Naive thymus-derived CD4-positive, alpha-beta T cell (primary cell): Measurements from ENCODE around the gene HOXD1. TPM values are rescaled to one million over a fixed set of nuclear protein-coding genes. Genes with fewer than 3 reads are reported as not detected.
A peak's percentile ranks its signal among the peaks of the same experiment; 100 is the strongest.

Experiments used
- ATAC-seq: fragments of 150-1000 bp; cut with Tn5 transposase; 2 replicates; pipeline ENCODE4 v1.10.0; 2021; ENCODE audit warnings: mild to moderate bottlenecking, moderate library complexity
- CTCF ChIA-PET: fragments of 350-600 bp; sonication (Branson Sonifier 250); formaldehyde crosslinking; loops from one replicate; lab custom pipeline; 2021; ENCODE audit warnings: antibody characterized with exemption; lab: Charles Lee
- POLR2A ChIA-PET: fragments of 350-600 bp; sonication (Branson Sonifier 250); formaldehyde crosslinking; loops from one replicate; lab custom pipeline; 2021; ENCODE audit warnings: antibody characterized with exemption, inconsistent platforms; lab: Charles Lee
- DNase-seq, 9 donors: peaks; one replicate each; pipeline versions ENCODE4 v3.0.0 to v3.0.0-alpha.2; 2020 to 2022; ENCODE audit warnings: mixed read lengths in 1 of 9
- H3K27ac ChIP-seq: one replicate; pipeline ENCODE4 v1.7.0; 2013; ENCODE audit warnings: mild to moderate bottlenecking, low read depth, low read length, moderate library complexity
- H3K27me3 ChIP-seq, 2 donors: one replicate each; pipeline ENCODE4 v1.7.0; 2013; ENCODE audit warnings: low read length in 2 of 2, mild to moderate bottlenecking in 2 of 2, moderate library complexity in 2 of 2; ENCODE audit not compliant: control insufficient read depth in 2 of 2, insufficient read depth in 2 of 2
- H3K36me3 ChIP-seq, 3 experiments: 1 replicate in 2 of 3; 2 replicates in 1 of 3; pipeline ENCODE4 v1.7.0; 2013; ENCODE audit warnings: low read length in 3 of 3, mild to moderate bottlenecking in 3 of 3, moderate library complexity in 1 of 3; ENCODE audit not compliant: insufficient read depth in 3 of 3, control insufficient read depth in 2 of 3
- H3K4me1 ChIP-seq, 2 donors: one replicate each; pipeline ENCODE4 v1.7.0; 2013; ENCODE audit warnings: low read length in 2 of 2, mild to moderate bottlenecking in 2 of 2, moderate library complexity in 1 of 2; ENCODE audit not compliant: control insufficient read depth in 2 of 2, insufficient read depth in 2 of 2
- H3K4me3 ChIP-seq: 2 replicates; pipeline ENCODE4 v1.7.0; 2013; ENCODE audit warnings: mild to moderate bottlenecking, low read length
- H3K9me3 ChIP-seq, 3 experiments: 1 replicate in 2 of 3; 2 replicates in 1 of 3; pipeline ENCODE4 v1.7.0; 2013; ENCODE audit warnings: low read length in 3 of 3; ENCODE audit not compliant: control insufficient read depth in 2 of 3
- H3K27ac Mint-ChIP-seq, 9 donors: one replicate each; pipeline ENCODE4 v1.8.0; 2020 to 2022; ENCODE audit warnings: mixed read lengths in 9 of 9, mild to moderate bottlenecking in 8 of 9, moderate library complexity in 5 of 9, inconsistent platforms in 2 of 9
- H3K27me3 Mint-ChIP-seq, 5 donors: one replicate each; pipeline ENCODE4 v1.8.0; 2021 to 2022; ENCODE audit warnings: mixed read lengths in 5 of 5, mild to moderate bottlenecking in 1 of 5
- H3K36me3 Mint-ChIP-seq, 5 donors: one replicate each; pipeline ENCODE4 v1.8.0; 2020 to 2022; ENCODE audit warnings: mixed read lengths in 5 of 5, mild to moderate bottlenecking in 3 of 5, inconsistent platforms in 1 of 5
- H3K4me1 Mint-ChIP-seq, 7 donors: one replicate each; pipeline ENCODE4 v1.8.0; 2020 to 2022; ENCODE audit warnings: mixed read lengths in 7 of 7, mild to moderate bottlenecking in 3 of 7, inconsistent platforms in 1 of 7
- H3K4me3 Mint-ChIP-seq, 10 donors: one replicate each; pipeline ENCODE4 v1.8.0; 2020 to 2022; ENCODE audit warnings: mild to moderate bottlenecking in 10 of 10, mixed read lengths in 10 of 10, moderate library complexity in 6 of 10, inconsistent platforms in 2 of 10
- H3K9me3 Mint-ChIP-seq, 11 donors: one replicate each; pipeline ENCODE4 v1.8.0; 2020 to 2022; ENCODE audit warnings: mixed read lengths in 11 of 11, mild to moderate bottlenecking in 4 of 11, inconsistent platforms in 1 of 11, moderate library complexity in 1 of 11
- intact Hi-C, 2 donors: fragments of 100-400 bp; cut with micrococcal nuclease; formaldehyde crosslinking; loops; one replicate each; pipeline ENCODE4 v1.15.1; 2023
- polyA plus RNA-seq, 2 donors: library from polyadenylated mRNA; unstranded; fragments of 300-500 nt; fragmentation: Illumina TruSeq; gene quantifications; one replicate each; pipeline ENCODE4 v1.2.3, GENCODE V29; 2021
- total RNA-seq, 6 experiments: library from RNA in 5 of 6; stranded (reverse) in 5 of 6; gene quantifications; 1 replicate in 5 of 6; 2 replicates in 1 of 6; pipeline ENCODE4 v1.2.3 and lab custom pipeline; 2021 to 2026

HOXD1 gene
- total and polyA plus RNA-seq, 7 experiments from 2014 or later, result not detected

DNA sequence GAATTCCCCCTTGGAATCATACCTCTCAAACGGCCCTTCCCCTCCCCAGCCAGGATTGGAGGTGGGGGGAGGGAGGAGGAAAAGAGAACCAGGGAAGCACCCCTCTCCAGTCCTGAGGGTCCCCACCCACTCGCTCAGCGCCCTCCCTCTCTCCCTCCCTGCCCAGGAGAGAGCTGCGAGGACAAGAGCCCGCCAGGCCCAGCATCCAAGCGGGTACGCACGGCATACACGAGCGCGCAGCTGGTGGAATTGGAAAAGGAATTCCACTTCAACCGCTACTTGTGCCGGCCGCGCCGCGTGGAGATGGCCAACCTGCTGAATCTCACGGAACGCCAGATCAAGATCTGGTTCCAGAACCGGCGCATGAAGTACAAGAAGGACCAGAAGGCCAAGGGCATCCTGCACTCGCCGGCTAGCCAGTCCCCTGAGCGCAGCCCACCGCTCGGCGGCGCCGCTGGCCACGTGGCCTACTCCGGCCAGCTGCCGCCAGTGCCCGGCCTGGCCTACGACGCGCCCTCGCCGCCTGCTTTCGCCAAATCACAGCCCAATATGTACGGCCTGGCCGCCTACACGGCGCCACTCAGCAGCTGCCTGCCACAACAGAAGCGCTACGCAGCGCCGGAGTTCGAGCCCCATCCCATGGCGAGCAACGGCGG lies 17.0 kb upstream of the HOXD1 start:
- ChIA-PET CTCF (no interaction called here), POLR2A (no interaction called here)
- ATAC-seq, result no peak
- Mint-ChIP-seq H3K9me3 (peaks cover 0 to 28% (median 4%) of the 10 kb centered on the region in 11 donors), H3K27me3 (peaks cover 82 to 97% (median 87%) of the 10 kb centered on the region in 5 donors), H3K36me3 (peaks cover 0 to 1% (median 0%) of the 10 kb centered on the region in 5 donors), H3K27ac (no peak overlapping the region), H3K4me1 (peaks cover 0 to 32% (median 15%) of the 10 kb centered on the region in 7 donors), H3K4me3 (peak overlapping the region in 1 of 10 donors; percentile 41)
- Histone ChIP-seq H3K4me1 (no peaks in the 10 kb centered on the region), H3K27ac (no peak overlapping the region), H3K27me3 (peaks cover 17 to 53% of the 10 kb centered on the region in 2 donors), H3K4me3 (no peak overlapping the region), H3K36me3 (no peaks in the 10 kb centered on the region), H3K9me3 (no peaks in the 10 kb centered on the region)
- intact Hi-C loops, result loop anchor here in 1 of 2 donors (2.0 kb wide), 1 partner anchor 15 kb away; no protein-coding TSS in a partner anchor
- no peak for DNase-seq

DNA sequence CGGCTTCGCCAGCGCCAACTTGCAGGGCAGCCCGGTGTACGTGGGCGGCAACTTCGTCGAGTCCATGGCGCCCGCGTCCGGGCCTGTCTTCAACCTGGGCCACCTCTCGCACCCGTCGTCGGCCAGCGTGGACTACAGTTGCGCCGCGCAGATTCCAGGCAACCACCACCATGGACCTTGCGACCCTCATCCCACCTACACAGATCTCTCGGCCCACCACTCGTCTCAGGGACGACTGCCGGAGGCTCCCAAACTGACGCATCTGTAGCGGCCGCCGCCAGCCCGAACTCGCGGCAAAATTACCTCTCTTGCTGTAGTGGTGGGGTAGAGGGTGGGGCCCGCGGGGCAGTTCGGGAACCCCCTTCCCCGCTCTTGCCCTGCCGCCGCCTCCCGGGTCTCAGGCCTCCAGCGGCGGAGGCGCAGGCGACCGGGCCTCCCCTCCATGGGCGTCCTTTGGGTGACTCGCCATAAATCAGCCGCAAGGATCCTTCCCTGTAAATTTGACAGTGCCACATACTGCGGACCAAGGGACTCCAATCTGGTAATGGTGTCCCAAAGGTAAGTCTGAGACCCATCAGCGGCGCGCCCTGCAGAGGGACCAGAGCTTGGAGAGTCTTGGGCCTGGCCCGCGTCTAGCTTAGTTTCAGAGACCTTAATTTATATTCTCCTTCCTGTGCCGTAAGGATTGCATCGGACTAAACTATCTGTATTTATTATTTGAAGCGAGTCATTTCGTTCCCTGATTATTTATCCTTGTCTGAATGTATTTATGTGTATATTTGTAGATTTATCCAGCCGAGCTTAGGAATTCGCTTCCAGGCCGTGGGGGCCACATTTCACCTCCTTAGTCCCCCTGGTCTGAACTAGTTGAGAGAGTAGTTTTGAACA lies 16.2 kb upstream of the HOXD1 start:
- Mint-ChIP-seq H3K36me3 (peaks cover 0 to 4% (median 0%) of the 10 kb centered on the region in 5 donors), H3K4me3 (peak overlapping the region in 6 of 10 donors; percentile 18 to 69 (median 28)), H3K4me1 (peaks cover 0 to 34% (median 17%) of the 10 kb centered on the region in 7 donors), H3K27me3 (peaks cover 82 to 97% (median 87%) of the 10 kb centered on the region in 5 donors), H3K27ac (peak overlapping the region in 1 of 9 donors; percentile 46), H3K9me3 (peaks cover 0 to 23% (median 4%) of the 10 kb centered on the region in 11 donors)
- H3K27me3 ChIP-seq, result peaks cover 17 to 52% of the 10 kb centered on the region in 2 donors
- DNase-seq (no peak), ATAC-seq (no peak)
- no peak overlapping the region for H3K4me3 ChIP-seq
- H3K9me3 ChIP-seq, result no peaks in the 10 kb centered on the region
- H3K4me1 ChIP-seq, result no peaks in the 10 kb centered on the region
- intact Hi-C loops, result loop anchor here in 1 of 2 donors (2.0 kb wide), 1 partner anchor 15 kb away; no protein-coding TSS in a partner anchor
- POLR2A ChIA-PET, result no interaction called here
- CTCF ChIA-PET, result no interaction called here
- no peaks in the 10 kb centered on the region for H3K36me3 ChIP-seq
- H3K27ac ChIP-seq, result no peak overlapping the region

DNA sequence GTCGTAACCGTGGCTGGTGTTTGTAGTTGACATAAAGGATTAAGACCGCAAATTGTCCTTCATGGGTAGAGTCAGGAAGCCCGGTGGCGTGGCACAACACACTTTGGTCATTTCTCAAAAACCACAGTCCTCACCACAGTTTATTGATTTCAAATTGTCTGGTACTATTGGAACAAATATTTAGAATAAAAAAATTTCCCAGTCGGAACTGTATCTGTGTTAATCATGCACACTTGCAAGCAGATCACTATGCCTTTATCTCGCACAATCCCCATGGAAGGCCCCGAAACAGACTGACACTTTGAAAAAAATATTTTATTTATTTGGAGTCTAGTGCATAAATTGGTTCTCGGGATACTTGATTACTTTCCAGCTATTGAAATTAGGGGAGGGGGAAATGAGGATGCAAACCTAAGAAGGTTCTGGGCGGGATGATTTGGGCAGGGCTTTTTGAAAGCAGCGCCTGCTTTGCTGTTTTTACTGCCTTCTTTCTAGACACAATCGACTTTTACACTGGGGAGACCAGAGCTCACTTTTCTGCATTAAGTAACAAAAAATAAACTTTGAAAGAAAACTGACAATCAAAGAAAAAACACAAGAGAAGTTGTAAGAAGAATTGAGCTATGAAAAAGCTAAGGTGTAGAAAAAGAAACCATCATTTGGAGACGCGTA lies 15.4 kb upstream of the HOXD1 start:
- DNase-seq, result no peak
- peak overlapping the region in 4 of 10 donors; percentile 17 to 28 (median 21) for H3K4me3 Mint-ChIP-seq
- POLR2A ChIA-PET, result no interaction called here
- H3K27ac ChIP-seq, result no peak overlapping the region
- intact Hi-C loops, result loop anchor here in 1 of 2 donors (2.0 kb wide), 1 partner anchor 14 kb away; no protein-coding TSS in a partner anchor
- H3K36me3 ChIP-seq, result no peaks in the 10 kb centered on the region
- peaks cover 0 to 16% (median 4%) of the 10 kb centered on the region in 11 donors for H3K9me3 Mint-ChIP-seq
- peaks cover 0 to 39% (median 20%) of the 10 kb centered on the region in 7 donors for H3K4me1 Mint-ChIP-seq
- peaks cover 82 to 97% (median 84%) of the 10 kb centered on the region in 5 donors for H3K27me3 Mint-ChIP-seq
- H3K27ac Mint-ChIP-seq, result no peak overlapping the region
- H3K27me3 ChIP-seq, result peaks cover 17 to 58% of the 10 kb centered on the region in 2 donors
- CTCF ChIA-PET, result no interaction called here
- peaks cover 0 to 4% (median 0%) of the 10 kb centered on the region in 5 donors for H3K36me3 Mint-ChIP-seq
- H3K4me1 ChIP-seq, result no peaks in the 10 kb centered on the region
- H3K9me3 ChIP-seq, result no peaks in the 10 kb centered on the region
- ATAC-seq, result no peak
- no peak overlapping the region for H3K4me3 ChIP-seq

DNA sequence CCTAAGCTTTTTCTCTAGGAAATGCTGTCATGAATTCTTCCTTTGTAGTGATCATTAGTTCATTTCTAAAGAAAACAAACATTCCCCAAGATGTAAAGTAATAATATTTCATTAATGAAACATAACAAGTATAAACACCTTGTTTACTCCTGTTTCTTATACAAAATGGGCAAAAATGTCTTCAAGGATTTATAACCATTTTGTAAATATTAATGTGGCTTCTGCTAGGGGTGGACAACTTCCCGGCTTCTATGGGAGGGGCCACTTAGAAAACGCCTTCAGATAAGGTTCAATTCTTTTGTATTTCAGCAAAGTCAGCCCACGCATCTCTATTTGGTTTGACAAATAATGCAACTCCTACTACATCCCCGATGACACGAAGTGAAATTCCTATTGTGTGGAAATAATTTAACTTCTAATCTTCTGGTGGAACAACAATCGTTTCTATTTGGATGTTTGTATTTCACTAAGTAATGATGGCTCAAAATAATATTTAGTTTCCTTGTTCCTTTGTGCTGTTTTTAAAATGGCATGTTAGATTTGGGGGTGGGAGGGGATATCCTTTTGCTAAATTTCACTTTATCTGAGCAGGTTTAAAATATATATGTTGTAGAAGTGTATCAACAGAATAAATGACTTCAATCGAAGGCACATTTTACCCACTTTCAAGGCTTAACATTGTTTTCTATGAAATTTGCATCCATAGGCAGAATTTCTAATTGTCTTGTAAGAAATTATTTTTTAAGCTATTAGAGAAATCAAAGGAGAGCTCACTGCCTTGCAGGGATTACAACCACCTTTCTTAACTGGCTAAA lies 14.7 kb upstream of the HOXD1 start:
- no peak for DNase-seq
- Mint-ChIP-seq H3K27ac (no peak overlapping the region), H3K4me3 (peak overlapping the region in 2 of 10 donors; percentile 28 to 39), H3K36me3 (peaks cover 0 to 4% (median 0%) of the 10 kb centered on the region in 5 donors), H3K27me3 (peaks cover 80 to 94% (median 84%) of the 10 kb centered on the region in 5 donors), H3K9me3 (peaks cover 0 to 16% (median 4%) of the 10 kb centered on the region in 11 donors), H3K4me1 (peaks cover 0 to 39% (median 20%) of the 10 kb centered on the region in 7 donors)
- ChIA-PET POLR2A (no interaction called here), CTCF (no interaction called here)
- Histone ChIP-seq H3K4me1 (no peaks in the 10 kb centered on the region), H3K27me3 (peaks cover 17 to 58% of the 10 kb centered on the region in 2 donors), H3K36me3 (no peaks in the 10 kb centered on the region), H3K27ac (no peak overlapping the region), H3K4me3 (no peak overlapping the region), H3K9me3 (no peaks in the 10 kb centered on the region)
- intact Hi-C loops, result loop anchor here in 1 of 2 donors (2.0 kb wide), 1 partner anchor 13 kb away; no protein-coding TSS in a partner anchor
- ATAC-seq, result no peak

DNA sequence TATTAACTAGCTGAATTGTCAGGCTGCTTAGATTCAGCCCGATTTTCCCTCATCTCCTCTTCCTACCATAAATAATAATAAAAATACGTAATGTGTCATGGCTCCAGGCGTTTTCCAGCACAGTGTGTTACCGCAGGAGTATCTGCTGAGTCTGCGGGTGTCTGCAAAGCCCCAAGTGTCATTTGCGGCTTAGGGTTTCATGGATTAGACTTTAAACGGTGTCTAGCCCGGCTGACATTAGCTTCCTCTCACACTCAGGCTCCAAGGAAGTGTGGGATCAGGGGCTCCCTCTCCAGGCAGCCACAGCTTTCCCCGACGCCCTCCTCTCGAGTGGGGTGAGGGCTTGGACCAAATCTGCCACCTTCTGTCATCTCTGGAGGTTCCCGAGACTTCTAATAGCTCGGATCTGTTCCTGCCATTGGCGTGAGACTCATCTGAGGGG lies 14.1 kb upstream of the HOXD1 start:
- ChIA-PET CTCF (no interaction called here), POLR2A (no interaction called here)
- H3K9me3 ChIP-seq, result no peaks in the 10 kb centered on the region
- ATAC-seq (no peak), DNase-seq (no peak)
- Mint-ChIP-seq H3K27me3 (peaks cover 84 to 94% (median 89%) of the 10 kb centered on the region in 5 donors), H3K9me3 (peaks cover 0 to 16% (median 4%) of the 10 kb centered on the region in 11 donors), H3K4me1 (peaks cover 0 to 39% (median 20%) of the 10 kb centered on the region in 7 donors), H3K36me3 (peaks cover 0 to 6% (median 0%) of the 10 kb centered on the region in 5 donors), H3K27ac (no peak overlapping the region), H3K4me3 (peak overlapping the region in 1 of 10 donors; percentile 72)
- no peaks in the 10 kb centered on the region for H3K36me3 ChIP-seq
- no peaks in the 10 kb centered on the region for H3K4me1 ChIP-seq
- intact Hi-C loops, result no loop called here
- no peak overlapping the region for H3K4me3 ChIP-seq
- peaks cover 20 to 61% of the 10 kb centered on the region in 2 donors for H3K27me3 ChIP-seq
- H3K27ac ChIP-seq, result no peak overlapping the region
